ENCODE results near the gene CAMK2A.

DNA sequence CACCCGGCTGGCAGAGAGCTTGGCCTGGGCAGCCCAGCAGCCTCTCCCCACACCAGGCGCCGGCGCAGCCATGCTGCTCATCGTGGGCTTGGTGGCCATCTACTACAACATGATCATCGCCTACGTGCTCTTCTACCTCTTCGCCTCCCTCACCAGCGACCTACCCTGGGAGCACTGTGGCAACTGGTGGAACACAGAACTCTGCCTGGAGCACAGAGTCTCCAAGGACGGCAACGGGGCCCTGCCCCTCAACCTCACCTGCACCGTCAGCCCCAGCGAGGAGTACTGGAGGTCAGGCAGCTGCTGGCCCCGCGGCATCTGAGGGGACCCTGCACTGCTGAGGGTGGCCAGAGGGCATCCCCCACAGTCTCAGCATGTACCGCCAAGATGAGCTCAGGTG lies 92.6 kb downstream of the CAMK2A start:
- TF ChIP-seq, protein P1, sequence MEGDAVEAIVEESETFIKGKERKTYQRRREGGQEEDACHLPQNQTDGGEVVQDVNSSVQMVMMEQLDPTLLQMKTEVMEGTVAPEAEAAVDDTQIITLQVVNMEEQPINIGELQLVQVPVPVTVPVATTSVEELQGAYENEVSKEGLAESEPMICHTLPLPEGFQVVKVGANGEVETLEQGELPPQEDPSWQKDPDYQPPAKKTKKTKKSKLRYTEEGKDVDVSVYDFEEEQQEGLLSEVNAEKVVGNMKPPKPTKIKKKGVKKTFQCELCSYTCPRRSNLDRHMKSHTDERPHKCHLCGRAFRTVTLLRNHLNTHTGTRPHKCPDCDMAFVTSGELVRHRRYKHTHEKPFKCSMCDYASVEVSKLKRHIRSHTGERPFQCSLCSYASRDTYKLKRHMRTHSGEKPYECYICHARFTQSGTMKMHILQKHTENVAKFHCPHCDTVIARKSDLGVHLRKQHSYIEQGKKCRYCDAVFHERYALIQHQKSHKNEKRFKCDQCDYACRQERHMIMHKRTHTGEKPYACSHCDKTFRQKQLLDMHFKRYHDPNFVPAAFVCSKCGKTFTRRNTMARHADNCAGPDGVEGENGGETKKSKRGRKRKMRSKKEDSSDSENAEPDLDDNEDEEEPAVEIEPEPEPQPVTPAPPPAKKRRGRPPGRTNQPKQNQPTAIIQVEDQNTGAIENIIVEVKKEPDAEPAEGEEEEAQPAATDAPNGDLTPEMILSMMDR (conservative IDR thresholded peaks at IDR 0.05; ENCODE audit: low read depth in 2 of 2) = no peak
- TF ChIP-seq ZNF462 (CRISPR knock-in tag; IDR thresholded peaks at IDR 0.05) (no peak), JUNB (IDR thresholded peaks at IDR 0.05; ENCODE audit: unreplicated experiment) (no peak), REST (IDR thresholded peaks at IDR 0.05; ENCODE audit: unreplicated experiment) (no peak), POLR2AphosphoS5 (IDR thresholded peaks at IDR 0.05; ENCODE audit: low read depth) (no peak), EZH2 (IDR thresholded peaks at IDR 0.05; ENCODE audit: low read depth, unreplicated experiment) (no peak), EZH2phosphoT487 (IDR thresholded peaks at IDR 0.05; ENCODE audit: unreplicated experiment) (no peak), ZNF114 (CRISPR knock-in tag; IDR thresholded peaks at IDR 0.05) (no peak)
